GM18517 (cell line): ENCODE measurements around the gene OR10A3.
"Not testable (repeated sequence)": the region's sequence is repeated elsewhere in the genome, so short reads cannot be mapped to it uniquely, and the experiment has no call there.

ENCODE experiments used
- ATAC-seq: cut with Tn5 transposase; IDR thresholded peaks from one replicate; pipeline ENCODE4 v1.9.1; 2021; ENCODE audit warnings: mild to moderate bottlenecking, moderate library complexity; ENCODE audit not compliant: unreplicated experiment

Gene OR10A3

GRCh38 chr11:7941608-7942007 is at the start of gene OR10A3:
TSS of gene OR10A3 (minus strand) at chr11:7941708. CDS start at chr11:7939520, 2,188 bp downstream.
- no peak for ATAC-seq

GRCh38 chr11:7987560-7987883 is 46.0 kb upstream of the OR10A3 start:
- not testable (repeated sequence) for ATAC-seq

- ATAC-seq, result peak; percentile 97
Observed at GRCh38 chr11:7986768-7987559, 45.5 kb upstream of the OR10A3 start, which contains the start of gene EIF3F. TSS of gene EIF3F (plus strand) at chr11:7987337. CDS start at chr11:7987353, 16 bp downstream.

GRCh38 chr11:7983832-7984590 is 42.5 kb upstream of the OR10A3 start:
- ATAC-seq, result no peak

GRCh38 chr11:7982582-7983119 is 41.1 kb upstream of the OR10A3 start:
- ATAC-seq, result peak; percentile 52

GRCh38 chr11:7981619-7982157 is 40.2 kb upstream of the OR10A3 start:
- no peak for ATAC-seq

- ATAC-seq, result no peak
Observed at GRCh38 chr11:7977232-7977917, 35.9 kb upstream of the OR10A3 start.

GRCh38 chr11:7974668-7975067 is 33.2 kb upstream of the OR10A3 start:
- no peak for ATAC-seq

GRCh38 chr11:7973011-7973410 is 31.5 kb upstream of the OR10A3 start:
- no peak for ATAC-seq

- no peak for ATAC-seq
Observed at GRCh38 chr11:7971846-7972245, 30.3 kb upstream of the OR10A3 start.

GRCh38 chr11:7969756-7970646 is 28.5 kb upstream of the OR10A3 start:
- no peak for ATAC-seq

- no peak for ATAC-seq
Observed at GRCh38 chr11:7968686-7969085, 27.2 kb upstream of the OR10A3 start.

GRCh38 chr11:7967826-7968225 is 26.3 kb upstream of the OR10A3 start:
- no peak for ATAC-seq

- no peak for ATAC-seq
Observed at GRCh38 chr11:7967097-7967496, 25.6 kb upstream of the OR10A3 start.

- ATAC-seq, result no peak
Observed at GRCh38 chr11:7965386-7965785, 23.9 kb upstream of the OR10A3 start, which contains the start of gene NLRP10. TSS of gene NLRP10 (minus strand) at chr11:7965447. CDS start at chr11:7963495, 1,952 bp downstream.

GRCh38 chr11:7964873-7965272 is 23.4 kb upstream of the OR10A3 start:
- ATAC-seq, result no peak

- ATAC-seq, result no peak
Observed at GRCh38 chr11:7964261-7964660, 22.8 kb upstream of the OR10A3 start.

GRCh38 chr11:7955191-7955590 is 13.7 kb upstream of the OR10A3 start:
- ATAC-seq, result no peak

GRCh38 chr11:7949934-7950333 is 8.4 kb upstream of the OR10A3 start:
- no peak for ATAC-seq

- ATAC-seq, result no peak
Observed at GRCh38 chr11:7944123-7944522, 2.6 kb upstream of the OR10A3 start.
